Ovary (tissue), 9 donors: ENCODE results near the gene ERVFRD-1. TPM values are rescaled to one million over a fixed set of nuclear protein-coding genes. Genes with fewer than 3 reads are reported as not detected.

Source experiments
- DNase-seq, 5 donors: peaks; one replicate each; pipeline ENCODE4 v3.0.0-alpha.2; 2019 to 2020
- H3K27ac ChIP-seq, 2 donors: fragments of 200-600 bp; one replicate each; pipeline versions ENCODE4 v1.5.1 to v1.8.0; 2019 to 2022
- H3K27me3 ChIP-seq: fragments of 200-600 bp; one replicate; pipeline ENCODE4 v1.8.0; 2022
- H3K36me3 ChIP-seq: fragments of 200-600 bp; sonication (generic); one replicate; pipeline ENCODE4 v1.5.1; 2019
- H3K4me1 ChIP-seq: one replicate; pipeline ENCODE4 v1.8.1; 2013; ENCODE audit warnings: mild to moderate bottlenecking, moderate library complexity; ENCODE audit not compliant: insufficient read depth
- H3K4me3 ChIP-seq: fragments of 200-600 bp; sonication (generic); one replicate; pipeline ENCODE4 v1.5.1; 2017
- H3K9me3 ChIP-seq, 2 donors: fragments of 200-600 bp in 1 of 2; sonication (generic) in 1 of 2; one replicate each; pipeline versions ENCODE4 v1.5.1 to v1.8.1; 2013 to 2019; ENCODE audit warnings: mild to moderate bottlenecking in 1 of 2, moderate library complexity in 1 of 2
- EP300 ChIP-seq: sonication (generic); formaldehyde crosslinking; IDR thresholded peaks from one replicate; pipeline ENCODE4 v1.6.1; 2017; ENCODE audit warnings: antibody characterized with exemption
- POLR2A ChIP-seq: fragments of 450-650 bp; IDR thresholded peaks from one replicate; pipeline ENCODE4 v1.6.1; 2017; ENCODE audit warnings: antibody characterized with exemption, mild to moderate bottlenecking, moderate library complexity
- WGBS, 3 donors: extraction: QIAGEN DNeasy Blood & Tissue Kit in 1 of 3; methylation state at CpG; one replicate each; pipeline versions ENCODE4 v1.1.5 to v1.1.7; 2013 to 2017; 5-methylcytosine and 5-hydroxymethylcytosine counted together
- intact Hi-C, 4 donors: fragments of 100-400 bp; cut with DNase I; formaldehyde crosslinking; loops; one replicate each; pipeline versions ENCODE4 v1.11.0 to v1.15.1; 2022 to 2023
- polyA plus RNA-seq, 2 donors: library from polyadenylated mRNA; stranded (reverse); fragments of 200-250 nt in 1 of 2; fragments of 350-450 nt in 1 of 2; fragmentation: Illumina TruSeq in 1 of 2; extraction: RNeasy Lipid Tissue Mini Kit (QIAGEN cat#74804) in 1 of 2; gene quantifications; one replicate each; pipeline ENCODE4 v1.2.3, GENCODE V29; 2013 to 2014
- total RNA-seq, 7 donors: library from RNA; depleted of rRNA in 2 of 7; stranded (reverse); fragments of >200 nt in 2 of 7; fragmentation: NEBNext Ultra II Directional in 3 of 7; extraction: Animal tissue kit (Norgen Biotek cat#: 25700) in 3 of 7; gene quantifications; one replicate each; pipeline versions ENCODE4 v1.1.0 to v1.2.4, GENCODE V29; 2016 to 2023
- TF ChIP-seq, protein P1 (sequence below), 3 donors: fragments of 450-650 bp in 2 of 3; fragments of 200-600 bp in 1 of 3; IDR thresholded peaks; one replicate each; pipeline versions ENCODE4 v1.5.1 to v1.8.0; 2016 to 2022; ENCODE audit warnings: antibody characterized with exemption in 3 of 3, mild to moderate bottlenecking in 1 of 3
- donor health status: DM: no; HTN: no; CAD: no; lungs with moderate emphysema.
- donor health status: DM: no; HTN: no; CAD: no.
- donor health status: Bipolar disorder and iron deficiency.
- donor health status: DM: yes; HTN: yes; CAD: no.
- donor health status: DM: no; HTN: no; CAD: no.
- donor health status: DM: yes; HTN: yes; CAD: no.

Gene ERVFRD-1
- total and polyA plus RNA-seq, 9 donors = 0.05 to 0.78 (median 0.12) TPM; not detected in 6

DNA sequence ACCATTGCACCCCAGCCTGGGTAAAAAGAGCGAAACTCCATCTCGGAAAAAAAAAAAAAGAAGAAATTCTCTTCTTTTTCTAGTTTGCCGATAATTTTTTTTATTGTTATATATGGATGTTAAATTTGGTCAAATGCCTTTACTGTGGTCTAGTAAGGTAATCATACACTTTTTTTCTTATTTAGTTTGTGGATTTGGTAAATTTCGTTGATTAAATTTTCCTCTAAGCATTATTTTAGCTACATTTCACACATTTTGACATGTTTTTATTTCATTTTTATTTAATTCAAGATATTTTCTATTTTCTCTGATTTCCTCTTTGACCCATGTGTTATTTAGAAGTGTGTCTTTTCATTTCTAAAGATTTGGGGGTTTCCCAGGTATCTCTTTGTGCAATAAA lies 49.4 kb downstream of the ERVFRD-1 start:
- H3K9me3 ChIP-seq = no peaks in the 10 kb centered on the region
- H3K4me1 ChIP-seq = no peaks in the 10 kb centered on the region
- WGBS, 3 donors = 90 to 95% (median 95%) methylated on average over 4 of the region's 4 CpGs
- H3K27me3 ChIP-seq = no peaks in the 10 kb centered on the region
- H3K36me3 ChIP-seq = no peaks in the 10 kb centered on the region
- intact Hi-C loops = no loop called here
- DNase-seq = no peak
- H3K4me3 ChIP-seq = no peak overlapping the region
- TF ChIP-seq, protein P1, sequence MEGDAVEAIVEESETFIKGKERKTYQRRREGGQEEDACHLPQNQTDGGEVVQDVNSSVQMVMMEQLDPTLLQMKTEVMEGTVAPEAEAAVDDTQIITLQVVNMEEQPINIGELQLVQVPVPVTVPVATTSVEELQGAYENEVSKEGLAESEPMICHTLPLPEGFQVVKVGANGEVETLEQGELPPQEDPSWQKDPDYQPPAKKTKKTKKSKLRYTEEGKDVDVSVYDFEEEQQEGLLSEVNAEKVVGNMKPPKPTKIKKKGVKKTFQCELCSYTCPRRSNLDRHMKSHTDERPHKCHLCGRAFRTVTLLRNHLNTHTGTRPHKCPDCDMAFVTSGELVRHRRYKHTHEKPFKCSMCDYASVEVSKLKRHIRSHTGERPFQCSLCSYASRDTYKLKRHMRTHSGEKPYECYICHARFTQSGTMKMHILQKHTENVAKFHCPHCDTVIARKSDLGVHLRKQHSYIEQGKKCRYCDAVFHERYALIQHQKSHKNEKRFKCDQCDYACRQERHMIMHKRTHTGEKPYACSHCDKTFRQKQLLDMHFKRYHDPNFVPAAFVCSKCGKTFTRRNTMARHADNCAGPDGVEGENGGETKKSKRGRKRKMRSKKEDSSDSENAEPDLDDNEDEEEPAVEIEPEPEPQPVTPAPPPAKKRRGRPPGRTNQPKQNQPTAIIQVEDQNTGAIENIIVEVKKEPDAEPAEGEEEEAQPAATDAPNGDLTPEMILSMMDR (IDR thresholded peaks at IDR 0.05) = no peak
- TF ChIP-seq POLR2A (no peak), EP300 (no peak)
- no peak overlapping the region for H3K27ac ChIP-seq

DNA sequence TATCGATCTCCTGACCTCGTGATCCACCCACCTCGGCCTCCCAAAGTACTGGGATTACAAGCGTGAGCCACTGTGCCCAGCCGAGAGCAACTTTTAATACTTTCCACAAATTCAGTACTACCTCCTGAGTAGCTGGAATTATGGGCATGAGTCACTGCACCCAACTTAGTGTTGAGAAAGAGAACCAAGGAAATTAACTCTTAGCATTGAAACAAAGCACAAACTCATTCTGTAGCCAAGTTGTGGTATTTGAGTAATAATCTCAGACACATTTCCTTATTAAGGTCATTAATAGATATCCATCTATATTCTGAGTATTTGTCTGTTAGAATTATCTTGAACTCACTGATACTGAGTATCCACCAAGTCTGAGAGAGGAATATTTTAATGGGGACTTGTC lies 53.1 kb downstream of the ERVFRD-1 start:
- TF ChIP-seq, protein P1 (IDR thresholded peaks at IDR 0.05) = no peak
- TF ChIP-seq POLR2A (no peak), EP300 (no peak)
- H3K27me3 ChIP-seq = no peaks in the 10 kb centered on the region
- intact Hi-C loops = no loop called here

DNA sequence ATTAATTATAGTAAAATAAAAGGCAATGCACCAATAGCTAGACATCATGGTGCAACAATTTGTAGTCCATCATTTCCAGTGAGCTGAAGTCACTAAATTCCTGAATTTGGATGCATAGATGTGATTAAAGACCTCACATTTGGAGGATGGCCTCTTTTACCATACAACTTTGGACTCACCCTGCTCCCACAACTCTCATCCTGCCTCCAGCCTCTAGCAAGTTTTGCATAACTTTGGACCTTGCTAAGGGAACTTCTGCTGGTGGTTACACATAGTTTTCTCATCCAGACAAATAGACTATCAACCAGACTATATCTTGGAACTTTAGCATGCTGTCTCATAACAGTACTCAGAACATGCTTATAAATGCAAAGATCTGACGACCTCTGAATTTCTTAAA lies 54.7 kb downstream of the ERVFRD-1 start:
- TF ChIP-seq POLR2A (no peak), EP300 (no peak)
- TF ChIP-seq, protein P1 (IDR thresholded peaks at IDR 0.05) = no peak
- WGBS, 3 donors = 76 to 86% (median 76%) methylated on average over 1 of the region's 1 CpG
- no peaks in the 10 kb centered on the region for H3K9me3 ChIP-seq
- intact Hi-C loops = no loop called here
- H3K4me1 ChIP-seq = no peaks in the 10 kb centered on the region
- no peak overlapping the region for H3K27ac ChIP-seq
- no peak overlapping the region for H3K4me3 ChIP-seq
- H3K27me3 ChIP-seq = no peaks in the 10 kb centered on the region
- no peaks in the 10 kb centered on the region for H3K36me3 ChIP-seq
- DNase-seq = no peak

More for the DNA sequence above, 53.1 kb downstream of the ERVFRD-1 start:
- Histone ChIP-seq H3K9me3 (no peaks in the 10 kb centered on the region), H3K4me1 (no peaks in the 10 kb centered on the region), H3K4me3 (no peak overlapping the region), H3K36me3 (no peaks in the 10 kb centered on the region), H3K27ac (no peak overlapping the region)
- 94 to 96% (median 95%) methylated on average over 5 of the region's 5 CpGs for WGBS, 3 donors
- DNase-seq = no peak

DNA sequence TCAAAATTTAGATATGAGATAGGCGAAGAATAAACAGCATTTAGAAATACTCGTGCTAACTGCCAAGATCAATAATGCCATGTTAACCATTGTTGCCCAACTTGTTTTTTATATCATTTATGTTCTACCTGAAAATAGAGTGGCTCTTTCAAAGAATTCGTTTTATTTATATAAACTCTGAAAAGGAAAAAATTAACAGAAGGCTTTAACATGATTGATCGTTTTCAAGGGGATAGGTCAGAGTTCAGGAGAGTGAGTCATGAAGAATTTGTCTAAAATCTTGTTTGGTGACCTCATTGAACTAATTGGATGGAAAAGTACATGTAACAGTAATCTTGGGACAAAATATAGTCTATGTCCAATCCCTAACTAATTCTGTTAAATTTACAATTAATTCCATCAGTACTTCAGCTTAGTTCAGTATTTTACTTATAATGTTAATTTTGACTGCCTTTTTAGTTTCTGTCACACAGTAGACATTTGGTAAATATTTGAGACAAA lies 56.3 kb downstream of the ERVFRD-1 start:
- Histone ChIP-seq H3K4me1 (no peaks in the 10 kb centered on the region), H3K9me3 (no peaks in the 10 kb centered on the region), H3K27me3 (no peaks in the 10 kb centered on the region), H3K36me3 (no peaks in the 10 kb centered on the region), H3K4me3 (no peak overlapping the region), H3K27ac (no peak overlapping the region)
- DNase-seq = no peak
- no peak for TF ChIP-seq EP300
- TF ChIP-seq, protein P1 (IDR thresholded peaks at IDR 0.05) = no peak
- no peak for TF ChIP-seq POLR2A
- 44 to 56% (median 47%) methylated on average over 4 of the region's 4 CpGs for WGBS, 3 donors
- intact Hi-C loops = no loop called here
